Neuronal stem cell (in vitro differentiated cells): ENCODE results near the gene CAMK2B.

ENCODE experiments used
- DNase-seq: peaks from one replicate; pipeline ENCODE4 v3.0.0-alpha.2; 2013; ENCODE audit warnings: low spot score
- H2AFZ ChIP-seq: one replicate; pipeline ENCODE4 v1.6.1; 2013; ENCODE audit warnings: mild to moderate bottlenecking, low read length, inconsistent platforms
- H2AK5ac ChIP-seq: 2 replicates; pipeline ENCODE4 v1.6.1; 2013; ENCODE audit warnings: low read depth, mild to moderate bottlenecking, inconsistent platforms, low read length, moderate library complexity, mixed read lengths
- H2BK120ac ChIP-seq: 2 replicates; pipeline ENCODE4 v1.6.1; 2013; ENCODE audit warnings: low read depth, mild to moderate bottlenecking, inconsistent platforms, low read length, moderate library complexity, mixed read lengths
- H2BK12ac ChIP-seq: one replicate; pipeline ENCODE4 v1.6.1; 2013; ENCODE audit warnings: low read length, inconsistent platforms
- H2BK15ac ChIP-seq: 2 replicates; pipeline ENCODE4 v1.6.1; 2013; ENCODE audit warnings: mild to moderate bottlenecking, low read length, inconsistent platforms, mixed read lengths
- H2BK5ac ChIP-seq: one replicate; pipeline ENCODE4 v1.6.1; 2013; ENCODE audit warnings: inconsistent platforms, mild to moderate bottlenecking, low read length, moderate library complexity
- H3K14ac ChIP-seq: one replicate; pipeline ENCODE4 v1.6.1; 2013; ENCODE audit warnings: low read length, inconsistent platforms
- H3K18ac ChIP-seq: 2 replicates; pipeline ENCODE4 v1.6.1; 2013; ENCODE audit warnings: low read length, inconsistent platforms
- H3K23ac ChIP-seq: 2 replicates; pipeline ENCODE4 v1.6.1; 2013; ENCODE audit warnings: low read depth, mild to moderate bottlenecking, mixed read lengths, low read length, inconsistent platforms; ENCODE audit not compliant: poor library complexity
- H3K27ac ChIP-seq: replicated peaks from 3 replicates; pipeline ENCODE4 v1.5.1; 2013; ENCODE audit warnings: low read length, inconsistent platforms
- H3K27me3 ChIP-seq, 3 experiments: 2 replicates each; pipeline ENCODE4 v1.6.1; 2013; ENCODE audit warnings: low read length in 3 of 3, mild to moderate bottlenecking in 2 of 3, inconsistent platforms in 1 of 3, low read depth in 1 of 3, mixed read lengths in 1 of 3, moderate library complexity in 1 of 3; ENCODE audit not compliant: control insufficient read depth in 3 of 3, insufficient read depth in 3 of 3
- H3K36me3 ChIP-seq, 2 donors: replicated peaks in 1 of 2; 2 replicates each; pipeline ENCODE4 v1.6.1; 2013; ENCODE audit warnings: low read length in 2 of 2; ENCODE audit not compliant: control insufficient read depth in 2 of 2, insufficient read depth in 2 of 2
- H3K4ac ChIP-seq: 2 replicates; pipeline ENCODE4 v1.6.1; 2013; ENCODE audit warnings: inconsistent platforms, mild to moderate bottlenecking, low read length, moderate library complexity
- H3K4me1 ChIP-seq, 2 donors: 1 replicate in 1 of 2; 2 replicates in 1 of 2; pipeline ENCODE4 v1.6.1; 2013; ENCODE audit warnings: low read length in 2 of 2, low read depth in 1 of 2; ENCODE audit not compliant: control insufficient read depth in 2 of 2, insufficient read depth in 1 of 2
- H3K4me2 ChIP-seq: one replicate; pipeline ENCODE4 v1.6.1; 2013; ENCODE audit warnings: mild to moderate bottlenecking, low read length, inconsistent platforms; ENCODE audit not compliant: insufficient read depth, poor library complexity, severe bottlenecking
- H3K4me3 ChIP-seq, 2 donors: 2 replicates each; pipeline ENCODE4 v1.5.1; 2013; ENCODE audit warnings: low read length in 2 of 2, mild to moderate bottlenecking in 2 of 2, inconsistent platforms in 1 of 2, moderate library complexity in 1 of 2
- H3K79me1 ChIP-seq: one replicate; pipeline ENCODE4 v1.6.1; 2013; ENCODE audit warnings: low read depth, mild to moderate bottlenecking, inconsistent platforms, low read length, moderate library complexity
- H3K9ac ChIP-seq: one replicate; pipeline ENCODE4 v1.6.1; 2013; ENCODE audit warnings: mild to moderate bottlenecking, low read depth, low read length, inconsistent platforms; ENCODE audit not compliant: poor library complexity
- H3K9me3 ChIP-seq, 2 donors: replicated peaks in 1 of 2; 2 replicates each; pipeline versions ENCODE3 to v1.6.1; 2013; ENCODE audit warnings: low read length in 2 of 2, mild to moderate bottlenecking in 2 of 2, inconsistent platforms in 1 of 2, low read depth in 1 of 2, mixed read lengths in 1 of 2, moderate library complexity in 1 of 2; ENCODE audit not compliant: control insufficient read depth in 2 of 2, insufficient read depth in 1 of 2
- H4K8ac ChIP-seq: one replicate; pipeline ENCODE4 v1.6.1; 2013; ENCODE audit warnings: low read depth, mild to moderate bottlenecking, inconsistent platforms, low read length, moderate library complexity
- H4K91ac ChIP-seq: one replicate; pipeline ENCODE4 v1.6.1; 2013; ENCODE audit warnings: low read length, low read depth, mild to moderate bottlenecking, inconsistent platforms; ENCODE audit not compliant: poor library complexity
- WGBS, 2 donors: extraction: QIAGEN DNeasy Blood & Tissue Kit; methylation state at CpG; one replicate each; pipeline ENCODE4 v1.1.7; 2013; ENCODE audit warnings: missing lambda C conversion rate in 2 of 2, mixed read lengths in 1 of 2; ENCODE audit not compliant: insufficient read length in 2 of 2, insufficient replicate concordance in 1 of 2; ENCODE audit errors: extremely low coverage in 2 of 2; 5-methylcytosine and 5-hydroxymethylcytosine counted together

The CAMK2B gene

DNA sequence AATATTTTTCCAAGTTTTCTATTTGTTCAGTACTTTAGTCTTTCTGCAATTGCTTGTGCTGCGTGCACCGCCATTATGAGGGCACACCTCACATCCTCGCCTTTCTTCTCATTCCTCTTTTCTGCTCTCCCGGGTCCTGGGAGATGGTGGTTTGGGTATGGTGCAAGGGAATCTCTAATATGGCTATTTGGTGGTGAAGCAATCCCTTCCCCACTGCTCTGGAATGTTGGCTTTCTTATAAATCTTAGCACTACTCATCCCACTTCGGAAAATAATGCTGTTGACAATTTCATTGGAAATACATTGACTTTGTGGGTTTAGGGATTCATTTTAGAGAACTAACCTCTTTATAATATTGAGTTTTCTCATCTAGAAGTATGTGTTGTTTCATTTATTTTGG lies 134.2 kb downstream of the CAMK2B start:
- Histone ChIP-seq H3K4me3 (no peak overlapping the region), H3K4me1 (peaks cover 0 to 8% of the 10 kb centered on the region in 2 donors), H2AFZ (no peak overlapping the region), H3K9me3 (no peaks in the 10 kb centered on the region), H2BK5ac (no peak overlapping the region), H4K91ac (no peak overlapping the region), H2BK12ac (no peak overlapping the region), H3K23ac (no peak overlapping the region), H3K27ac (no peak overlapping the region), H3K4ac (no peak overlapping the region), H2BK120ac (no peak overlapping the region), H2BK15ac (no peak overlapping the region), H3K36me3 (no peaks in the 10 kb centered on the region), H3K14ac (no peak overlapping the region), H4K8ac (no peak overlapping the region), H2AK5ac (no peak overlapping the region), H3K4me2 (no peak overlapping the region), H3K79me1 (no peaks in the 10 kb centered on the region), H3K9ac (no peak overlapping the region), H3K18ac (no peak overlapping the region), H3K27me3 (peaks cover 0 to 20% (median 0%) of the 10 kb centered on the region in 3 experiments)
- WGBS, 2 donors = no CpG with 5 or more reads among the region's 5 CpGs
- no peak for DNase-seq

GRCh38 chr7:44189993-44190872 lies 135.2 kb downstream of the CAMK2B start:
- Histone ChIP-seq H3K4me2 (no peak overlapping the region), H4K91ac (no peak overlapping the region), H3K23ac (peak overlapping the region; percentile 9), H2AK5ac (peak overlapping the region; percentile 67), H3K4me3 (no peak overlapping the region), H3K4ac (no peak overlapping the region), H2BK12ac (no peak overlapping the region), H3K27me3 (peaks cover 0 to 27% (median 0%) of the 10 kb centered on the region in 3 experiments), H2BK15ac (peak overlapping the region; percentile 9), H3K14ac (no peak overlapping the region), H3K4me1 (peaks cover 0 to 9% of the 10 kb centered on the region in 2 donors), H4K8ac (no peak overlapping the region), H3K36me3 (no peaks in the 10 kb centered on the region), H2BK5ac (no peak overlapping the region), H3K9ac (peak overlapping the region; percentile 10), H3K9me3 (no peaks in the 10 kb centered on the region), H2AFZ (no peak overlapping the region), H3K79me1 (no peaks in the 10 kb centered on the region), H2BK120ac (no peak overlapping the region), H3K18ac (no peak overlapping the region), H3K27ac (no peak overlapping the region)
- DNase-seq = no peak
- WGBS, 2 donors = no CpG with 5 or more reads among the region's 14 CpGs

DNA sequence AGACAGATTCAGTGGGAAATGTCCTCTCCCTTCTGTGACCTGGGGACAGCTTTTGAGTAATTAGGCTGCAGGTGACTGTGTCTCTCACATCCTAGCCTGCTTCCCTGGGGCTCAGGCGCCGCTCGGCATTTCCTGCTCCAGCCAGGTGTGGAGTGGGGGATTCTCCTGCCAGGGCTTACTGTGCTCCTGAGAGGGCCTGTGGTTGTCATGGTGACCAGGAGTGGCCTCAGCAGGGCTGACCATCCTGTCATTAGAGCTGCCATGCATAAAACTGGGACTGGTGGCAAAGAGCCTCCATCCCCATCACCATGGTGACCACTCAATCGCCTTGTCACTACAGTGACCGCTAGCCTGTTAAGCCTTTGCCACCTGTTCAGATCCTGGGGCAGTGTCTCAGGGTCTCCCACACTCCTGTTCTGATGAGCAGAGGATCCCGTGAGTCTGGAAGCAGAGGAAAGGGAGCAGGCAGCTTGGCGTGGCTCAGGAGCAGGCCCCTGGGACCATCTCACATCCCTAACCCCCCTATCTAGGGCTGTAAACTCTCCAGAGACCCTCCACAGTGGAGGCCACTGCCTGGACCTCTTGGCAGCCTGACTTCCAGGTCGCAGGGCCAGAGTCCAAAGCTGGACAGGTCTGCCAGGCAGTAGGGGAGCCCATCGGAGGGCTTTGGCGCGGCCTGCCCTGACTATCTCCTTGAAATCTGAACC lies 136.0 kb downstream of the CAMK2B start, which contains the start of gene GCK:
TSS of gene GCK (minus strand) at position 154 of the 707 bp plus-strand sequence. CDS start 486 bp downstream, outside the sequence.
- Histone ChIP-seq H2BK5ac (no peak within 1 kb of the TSS), H3K79me1 (no peaks in the 10 kb centered on the region), H3K36me3 (no peaks in the 10 kb centered on the region), H2AK5ac (peak within 1 kb of the TSS; percentile 67), H3K4me3 (no peak within 1 kb of the TSS), H3K27me3 (peaks cover 0 to 30% (median 0%) of the 10 kb centered on the region in 3 experiments), H4K8ac (no peak within 1 kb of the TSS), H3K4me2 (no peak within 1 kb of the TSS), H3K14ac (no peak within 1 kb of the TSS), H4K91ac (no peak within 1 kb of the TSS), H3K18ac (peak within 1 kb of the TSS; percentile 62), H3K27ac (no peak within 1 kb of the TSS), H2AFZ (peak within 1 kb of the TSS; percentile 56), H3K4ac (no peak within 1 kb of the TSS), H2BK12ac (no peak within 1 kb of the TSS), H3K4me1 (peaks cover 3 to 11% of the 10 kb centered on the region in 2 donors), H3K23ac (peak within 1 kb of the TSS; percentile 9), H3K9me3 (no peaks in the 10 kb centered on the region), H2BK120ac (peak within 1 kb of the TSS; percentile 16), H2BK15ac (peak within 1 kb of the TSS; percentile 12), H3K9ac (peak within 1 kb of the TSS; percentile 10)
- no peak for DNase-seq
- WGBS, 2 donors = no CpG with 5 or more reads among the region's 11 CpGs
